ENCODE measurements around the gene TMEM128.
"Not testable (repeated sequence)": the region's sequence is repeated elsewhere in the genome, so short reads cannot be mapped to it uniquely, and the experiment has no call there.

The TMEM128 gene

GRCh38 chr4:4269331-4269731 is 21.3 kb upstream of the TMEM128 start:
- Mint-ChIP-seq H3K9me3 (no peaks in the 10 kb centered on the region), H3K4me1 (no peaks in the 10 kb centered on the region), H3K27ac (no peak overlapping the region), H3K36me3 (peaks cover 73% of the 10 kb centered on the region), H3K4me3 (no peak overlapping the region), H3K27me3 (no peaks in the 10 kb centered on the region)
- ATAC-seq: no peak

GRCh38 chr4:4268776-4269175 is 20.8 kb upstream of the TMEM128 start:
- H3K4me3 Mint-ChIP-seq: no peak overlapping the region
- ATAC-seq: no peak
- no peaks in the 10 kb centered on the region for H3K9me3 Mint-ChIP-seq
- no peaks in the 10 kb centered on the region for H3K4me1 Mint-ChIP-seq
- no peaks in the 10 kb centered on the region for H3K27me3 Mint-ChIP-seq
- peaks cover 69% of the 10 kb centered on the region for H3K36me3 Mint-ChIP-seq
- H3K27ac Mint-ChIP-seq: no peak overlapping the region

GRCh38 chr4:4267981-4268380 is 20.0 kb upstream of the TMEM128 start:
- no peaks in the 10 kb centered on the region for H3K4me1 Mint-ChIP-seq
- no peaks in the 10 kb centered on the region for H3K9me3 Mint-ChIP-seq
- H3K27ac Mint-ChIP-seq: no peak overlapping the region
- ATAC-seq: no peak
- H3K36me3 Mint-ChIP-seq: peaks cover 62% of the 10 kb centered on the region
- no peaks in the 10 kb centered on the region for H3K27me3 Mint-ChIP-seq
- no peak overlapping the region for H3K4me3 Mint-ChIP-seq

GRCh38 chr4:4260185-4260751 is 12.2 kb upstream of the TMEM128 start:
- H3K36me3 Mint-ChIP-seq: no peaks in the 10 kb centered on the region
- no peak overlapping the region for H3K27ac Mint-ChIP-seq
- no peaks in the 10 kb centered on the region for H3K27me3 Mint-ChIP-seq
- peak; percentile 67 for ATAC-seq
- no peaks in the 10 kb centered on the region for H3K4me1 Mint-ChIP-seq
- no peak overlapping the region for H3K4me3 Mint-ChIP-seq
- H3K9me3 Mint-ChIP-seq: no peaks in the 10 kb centered on the region

- H3K4me1 Mint-ChIP-seq: no peaks in the 10 kb centered on the region
- H3K4me3 Mint-ChIP-seq: no peak overlapping the region
- no peak for ATAC-seq
- no peaks in the 10 kb centered on the region for H3K9me3 Mint-ChIP-seq
- H3K36me3 Mint-ChIP-seq: no peaks in the 10 kb centered on the region
- peaks cover 6% of the 10 kb centered on the region for H3K27me3 Mint-ChIP-seq
- no peak overlapping the region for H3K27ac Mint-ChIP-seq
Observed at GRCh38 chr4:4259484-4260100, 11.6 kb upstream of the TMEM128 start.

GRCh38 chr4:4257705-4258104 is 9.7 kb upstream of the TMEM128 start:
- H3K27ac Mint-ChIP-seq, H3K4me1 Mint-ChIP-seq, H3K4me3 Mint-ChIP-seq, H3K9me3 Mint-ChIP-seq, H3K36me3 Mint-ChIP-seq, ATAC-seq: not testable (repeated sequence)
- H3K27me3 Mint-ChIP-seq: peaks cover 12% of the 10 kb centered on the region

GRCh38 chr4:4256799-4257198 is 8.8 kb upstream of the TMEM128 start:
- peaks cover 12% of the 10 kb centered on the region for H3K27me3 Mint-ChIP-seq
- no peaks in the 10 kb centered on the region for H3K9me3 Mint-ChIP-seq
- H3K27ac Mint-ChIP-seq: no peak overlapping the region
- H3K4me1 Mint-ChIP-seq: no peaks in the 10 kb centered on the region
- ATAC-seq: no peak
- no peaks in the 10 kb centered on the region for H3K36me3 Mint-ChIP-seq
- H3K4me3 Mint-ChIP-seq: no peak overlapping the region

- Mint-ChIP-seq H3K9me3 (no peaks in the 10 kb centered on the region), H3K36me3 (no peaks in the 10 kb centered on the region), H3K27me3 (peaks cover 12% of the 10 kb centered on the region), H3K4me1 (no peaks in the 10 kb centered on the region), H3K27ac (no peak overlapping the region), H3K4me3 (no peak overlapping the region)
- no peak for ATAC-seq
Observed at GRCh38 chr4:4254666-4255065, 6.6 kb upstream of the TMEM128 start.

GRCh38 chr4:4254199-4254598 is 6.2 kb upstream of the TMEM128 start:
- ATAC-seq: no peak
- H3K36me3 Mint-ChIP-seq: no peaks in the 10 kb centered on the region
- no peak overlapping the region for H3K27ac Mint-ChIP-seq
- peaks cover 2% of the 10 kb centered on the region for H3K4me1 Mint-ChIP-seq
- H3K4me3 Mint-ChIP-seq: no peak overlapping the region
- no peaks in the 10 kb centered on the region for H3K9me3 Mint-ChIP-seq
- peaks cover 12% of the 10 kb centered on the region for H3K27me3 Mint-ChIP-seq

GRCh38 chr4:4249866-4250265 is 1.8 kb upstream of the TMEM128 start:
- peaks cover 12% of the 10 kb centered on the region for H3K36me3 Mint-ChIP-seq
- peaks cover 9% of the 10 kb centered on the region for H3K27me3 Mint-ChIP-seq
- H3K27ac Mint-ChIP-seq: no peak overlapping the region
- peaks cover 30% of the 10 kb centered on the region for H3K4me1 Mint-ChIP-seq
- ATAC-seq: no peak
- H3K4me3 Mint-ChIP-seq: no peak overlapping the region
- H3K9me3 Mint-ChIP-seq: no peaks in the 10 kb centered on the region

GRCh38 chr4:4249342-4249741 is 1.3 kb upstream of the TMEM128 start:
- not testable (repeated sequence) for ATAC-seq, H3K9me3 Mint-ChIP-seq, H3K27me3 Mint-ChIP-seq
- Mint-ChIP-seq H3K36me3 (peaks cover 17% of the 10 kb centered on the region), H3K4me1 (peaks cover 31% of the 10 kb centered on the region), H3K4me3 (peak overlapping the region; percentile 21), H3K27ac (peak overlapping the region; percentile 97)

- Mint-ChIP-seq H3K27ac (peak overlapping the region; percentile 97), H3K4me3 (peak overlapping the region; percentile 97), H3K36me3 (peaks cover 22% of the 10 kb centered on the region), H3K27me3 (no peaks in the 10 kb centered on the region), H3K4me1 (peaks cover 33% of the 10 kb centered on the region), H3K9me3 (no peaks in the 10 kb centered on the region)
- no peak for ATAC-seq
Observed at GRCh38 chr4:4248885-4249203, 821 bp upstream of the TMEM128 start.

GRCh38 chr4:4247696-4248028 is 361 bp downstream of the TMEM128 start:
- peak overlapping the region; percentile 97 for H3K4me3 Mint-ChIP-seq
- H3K4me1 Mint-ChIP-seq: peaks cover 39% of the 10 kb centered on the region
- H3K9me3 Mint-ChIP-seq: no peaks in the 10 kb centered on the region
- ATAC-seq: no peak
- peak overlapping the region; percentile 97 for H3K27ac Mint-ChIP-seq
- peaks cover 31% of the 10 kb centered on the region for H3K36me3 Mint-ChIP-seq
- no peaks in the 10 kb centered on the region for H3K27me3 Mint-ChIP-seq

- H3K9me3 Mint-ChIP-seq: no peaks in the 10 kb centered on the region
- peaks cover 39% of the 10 kb centered on the region for H3K4me1 Mint-ChIP-seq
- no peak overlapping the region for H3K4me3 Mint-ChIP-seq
- no peak overlapping the region for H3K27ac Mint-ChIP-seq
- no peak for ATAC-seq
- H3K36me3 Mint-ChIP-seq: peaks cover 45% of the 10 kb centered on the region
- H3K27me3 Mint-ChIP-seq: no peaks in the 10 kb centered on the region
Observed at GRCh38 chr4:4245172-4245571, 2.9 kb downstream of the TMEM128 start.

GRCh38 chr4:4239551-4239950 is 8.5 kb downstream of the TMEM128 start:
- not testable (repeated sequence) for H3K4me1 Mint-ChIP-seq, H3K4me3 Mint-ChIP-seq, H3K9me3 Mint-ChIP-seq, H3K27ac Mint-ChIP-seq, ATAC-seq, H3K27me3 Mint-ChIP-seq
- peaks cover 69% of the 10 kb centered on the region for H3K36me3 Mint-ChIP-seq

GRCh38 chr4:4233610-4234009 is 14.4 kb downstream of the TMEM128 start:
- Mint-ChIP-seq H3K27me3 (peaks cover 15% of the 10 kb centered on the region), H3K9me3 (peaks cover 14% of the 10 kb centered on the region), H3K4me3 (no peak overlapping the region), H3K36me3 (peaks cover 34% of the 10 kb centered on the region), H3K27ac (no peak overlapping the region), H3K4me1 (no peaks in the 10 kb centered on the region)
- no peak for ATAC-seq

- H3K27me3 Mint-ChIP-seq: peaks cover 63% of the 10 kb centered on the region
- H3K4me3 Mint-ChIP-seq: no peak overlapping the region
- H3K4me1 Mint-ChIP-seq: peaks cover 10% of the 10 kb centered on the region
- H3K9me3 Mint-ChIP-seq: peaks cover 8% of the 10 kb centered on the region
- H3K27ac Mint-ChIP-seq: no peak overlapping the region
- no peak for ATAC-seq
- peaks cover 5% of the 10 kb centered on the region for H3K36me3 Mint-ChIP-seq
Observed at GRCh38 chr4:4228356-4228668, 19.7 kb downstream of the TMEM128 start.

Measured in stimulated activated memory B cell treated with anti-CD40 and anti-IgM and Interleukin-4, amounts not matched to agents 10 μg/mL and 1 μg/mL and 100 μg/mL, for 72 hours (primary cell).